Mucosa of descending colon (tissue), 3 donors: Measurements from ENCODE around the gene WNT7B. TPM values are rescaled to one million over a fixed set of nuclear protein-coding genes. Genes with fewer than 3 reads are reported as not detected.

ENCODE experiments used
- ATAC-seq: fragments of 200-7000 bp; cut with Tn5 transposase; one replicate; pipeline ENCODE4 v1.9.1; 2020; ENCODE audit warnings: mild to moderate bottlenecking, moderate library complexity
- DNase-seq, 3 donors: peaks; one replicate each; pipeline ENCODE4 v3.0.0-alpha.2; 2020
- H3K36me3 ChIP-seq: fragments of 200-600 bp; one replicate; pipeline ENCODE4 v1.8.0; 2021; ENCODE audit warnings: low read depth, mild to moderate bottlenecking
- H3K4me1 ChIP-seq: fragments of 200-600 bp; one replicate; pipeline ENCODE4 v1.8.0; 2021; ENCODE audit warnings: low read depth, mild to moderate bottlenecking
- H3K4me3 ChIP-seq: fragments of 200-600 bp; one replicate; pipeline ENCODE4 v1.8.0; 2021; ENCODE audit warnings: mild to moderate bottlenecking
- H3K9me3 ChIP-seq: fragments of 200-600 bp; one replicate; pipeline ENCODE4 v1.8.0; 2021; ENCODE audit warnings: mild to moderate bottlenecking
- CTCF ChIP-seq: fragments of 200-600 bp; IDR thresholded peaks from one replicate; pipeline ENCODE4 v1.8.0; 2022; ENCODE audit warnings: antibody characterized with exemption, mild to moderate bottlenecking
- intact Hi-C, 2 donors: fragments of 100-400 bp; cut with DNase I in 1 of 2; cut with micrococcal nuclease in 1 of 2; formaldehyde crosslinking; loops; one replicate each; pipeline versions ENCODE4 v1.11.0 to v1.11.1; 2022; cut with DNase I, micrococcal nuclease
- total RNA-seq, 3 donors: library from RNA; stranded (reverse); fragmentation: NEBNext Ultra II Directional in 2 of 3; extraction: Animal tissue kit (Norgen Biotek cat#: 25700) in 2 of 3; gene quantifications; one replicate each; pipeline versions ENCODE4 v1.2.1 to v1.2.4, GENCODE V29; 2021 to 2023
- donor health status: DM: no; HTN: no; CAD: no; lungs with moderate emphysema.
- donor health status: DM: no; HTN: no; CAD: no.
- donor health status: DM: no; HTN: yes; CAD: no.

Gene WNT7B
- total RNA-seq, 3 donors from 2014 or later: not detected

GRCh38 chr22:45897736-45898135 is 79.2 kb downstream of the WNT7B start:
- Histone ChIP-seq H3K9me3 (no peaks in the 10 kb centered on the region), H3K4me3 (no peak overlapping the region), H3K4me1 (no peaks in the 10 kb centered on the region), H3K36me3 (no peaks in the 10 kb centered on the region)
- intact Hi-C loops: no loop called here
- TF ChIP-seq CTCF: no peak
- ATAC-seq (no peak), DNase-seq (peak in 1 of 3 donors; percentile 14)

GRCh38 chr22:45896964-45897538 is 79.9 kb downstream of the WNT7B start:
- H3K4me1 ChIP-seq: no peaks in the 10 kb centered on the region
- H3K9me3 ChIP-seq: no peaks in the 10 kb centered on the region
- DNase-seq (peak in 2 of 3 donors; percentile 12 to 25), ATAC-seq (no peak)
- H3K36me3 ChIP-seq: no peaks in the 10 kb centered on the region
- H3K4me3 ChIP-seq: no peak overlapping the region
- TF ChIP-seq CTCF: no peak
- intact Hi-C loops: no loop called here

- DNase-seq (peak; percentile 15 to 44 (median 19)), ATAC-seq (peak; percentile 40)
- H3K36me3 ChIP-seq: no peaks in the 10 kb centered on the region
- TF ChIP-seq CTCF: no peak
- intact Hi-C loops: no loop called here
- no peaks in the 10 kb centered on the region for H3K4me1 ChIP-seq
- H3K9me3 ChIP-seq: no peaks in the 10 kb centered on the region
- no peak overlapping the region for H3K4me3 ChIP-seq
These were observed 80.6 kb downstream of the WNT7B start for GRCh38 chr22:45896153-45896951.

GRCh38 chr22:45895436-45896152 is 81.4 kb downstream of the WNT7B start:
- ATAC-seq (no peak), DNase-seq (peak in 2 of 3 donors; percentile 8 to 27)
- intact Hi-C loops: no loop called here
- Histone ChIP-seq H3K9me3 (no peaks in the 10 kb centered on the region), H3K4me3 (no peak overlapping the region), H3K4me1 (no peaks in the 10 kb centered on the region), H3K36me3 (no peaks in the 10 kb centered on the region)
- no peak for TF ChIP-seq CTCF

GRCh38 chr22:45893516-45893915 is 83.4 kb downstream of the WNT7B start:
- Histone ChIP-seq H3K4me3 (no peak overlapping the region), H3K9me3 (no peaks in the 10 kb centered on the region), H3K4me1 (no peaks in the 10 kb centered on the region), H3K36me3 (no peaks in the 10 kb centered on the region)
- peak in 1 of 3 donors; percentile 12 for DNase-seq
- intact Hi-C loops: no loop called here
- ATAC-seq: no peak
- no peak for TF ChIP-seq CTCF
